IMR-90 (cell line): Measurements from ENCODE around the gene COL4A2. TPM values are rescaled to one million over a fixed set of nuclear protein-coding genes. Genes with fewer than 3 reads are reported as not detected.

Experiments used
- ATAC-seq: fragments of 200-7000 bp; cut with Tn5 transposase; 2 replicates; pipeline ENCODE4 v1.9.1; 2020; ENCODE audit warnings: low read depth, mild to moderate bottlenecking, moderate library complexity
- BruUV-seq: library from RNA; stranded (reverse); fragments of 400-500 nt; replicated peaks from 2 replicates; lab custom pipeline; 2021; lab: Mats Ljungman, UMichigan
- CTCF ChIA-PET: fragments of 300-600 bp; formaldehyde crosslinking; extraction: SDS; loops from one replicate; lab custom pipeline; 2021; ENCODE audit warnings: antibody characterized with exemption; lab: Yijun Ruan, JAX
- POLR2A ChIA-PET: fragments of 300-600 bp; sonication (Branson Sonifier 250); formaldehyde crosslinking; loops from one replicate; lab custom pipeline; 2022; ENCODE audit warnings: antibody characterized with exemption; ENCODE audit not compliant: unreplicated experiment; lab: Charles Lee
- DNase-seq: peaks from one replicate; pipeline ENCODE4 v3.0.0; 2013
- H2AFZ ChIP-seq: replicated peaks from 2 replicates; pipeline ENCODE3; 2013; ENCODE audit warnings: low read length, mild to moderate bottlenecking; ENCODE audit not compliant: poor library complexity
- H2AK5ac ChIP-seq: 2 replicates; pipeline ENCODE4 v1.6.1; 2013; ENCODE audit warnings: low read depth, low read length, inconsistent platforms
- H2AK9ac ChIP-seq: replicated peaks from 2 replicates; pipeline ENCODE3; 2013; ENCODE audit warnings: mild to moderate bottlenecking, low read depth, low read length, moderate library complexity; ENCODE audit not compliant: poor library complexity
- H2BK120ac ChIP-seq: 2 replicates; pipeline ENCODE4 v1.6.1; 2013; ENCODE audit warnings: low read depth, low read length, inconsistent platforms
- H2BK15ac ChIP-seq: 3 replicates; pipeline ENCODE4 v1.6.1; 2013; ENCODE audit warnings: low read depth, low read length, inconsistent platforms
- H2BK20ac ChIP-seq: 2 replicates; pipeline ENCODE4 v1.6.1; 2013; ENCODE audit warnings: low read depth, mild to moderate bottlenecking, inconsistent platforms, low read length, moderate library complexity
- H2BK5ac ChIP-seq: 2 replicates; pipeline ENCODE4 v1.6.1; 2013; ENCODE audit warnings: mild to moderate bottlenecking, low read depth, low read length, inconsistent platforms; ENCODE audit not compliant: poor library complexity, severe bottlenecking
- H3K14ac ChIP-seq: replicated peaks from 2 replicates; pipeline ENCODE4 v1.6.1; 2013; ENCODE audit warnings: low read depth, low read length, inconsistent platforms
- H3K18ac ChIP-seq: 2 replicates; pipeline ENCODE4 v1.6.1; 2013; ENCODE audit warnings: low read depth, low read length, control low read depth
- H3K23ac ChIP-seq: 2 replicates; pipeline ENCODE4 v1.6.1; 2013; ENCODE audit warnings: low read depth, low read length, inconsistent platforms
- H3K27ac ChIP-seq: 2 replicates; pipeline ENCODE4 v1.5.1; 2013; ENCODE audit warnings: mild to moderate bottlenecking, control low read depth, low read length; ENCODE audit not compliant: insufficient read depth
- H3K27me3 ChIP-seq: 2 replicates; pipeline ENCODE4 v1.6.1; 2013; ENCODE audit warnings: low read length; ENCODE audit not compliant: control insufficient read depth, insufficient read depth
- H3K36me3 ChIP-seq: 2 replicates; pipeline ENCODE4 v1.6.1; 2013; ENCODE audit warnings: low read length, mixed read lengths; ENCODE audit not compliant: control insufficient read depth, insufficient read depth
- H3K4ac ChIP-seq: 2 replicates; pipeline ENCODE4 v1.6.1; 2013; ENCODE audit warnings: low read depth, low read length, inconsistent platforms
- H3K4me1 ChIP-seq: 2 replicates; pipeline ENCODE4 v1.6.1; 2013; ENCODE audit warnings: low read length, mixed read lengths; ENCODE audit not compliant: control insufficient read depth, insufficient read depth
- H3K4me2 ChIP-seq: 2 replicates; pipeline ENCODE4 v1.6.1; 2013; ENCODE audit warnings: low read depth, mild to moderate bottlenecking, control low read depth, low read length, moderate library complexity
- H3K4me3 ChIP-seq: 2 replicates; pipeline ENCODE4 v1.5.1; 2013; ENCODE audit warnings: low read depth, mild to moderate bottlenecking, control low read depth, low read length, moderate library complexity; ENCODE audit not compliant: insufficient read depth
- H3K56ac ChIP-seq: 2 replicates; pipeline ENCODE4 v1.6.1; 2013; ENCODE audit warnings: low read length, inconsistent platforms; ENCODE audit not compliant: insufficient read depth; ENCODE audit errors: extremely low read depth
- H3K79me1 ChIP-seq, 2 experiments: 2 replicates each; pipeline ENCODE4 v1.6.1; 2013; ENCODE audit warnings: low read length in 2 of 2, inconsistent platforms in 1 of 2, low read depth in 1 of 2
- H3K9ac ChIP-seq: 2 replicates; pipeline ENCODE4 v1.6.1; 2013; ENCODE audit warnings: low read depth, low read length, control low read depth
- H3K9me1 ChIP-seq: 2 replicates; pipeline ENCODE4 v1.6.1; 2013; ENCODE audit warnings: low read length, inconsistent platforms; ENCODE audit not compliant: insufficient read depth
- H3K9me3 ChIP-seq: 2 replicates; pipeline ENCODE4 v1.6.1; 2013; ENCODE audit warnings: low read length; ENCODE audit not compliant: control insufficient read depth, insufficient read depth
- H4K20me1 ChIP-seq: 2 replicates; pipeline ENCODE4 v1.6.1; 2013; ENCODE audit warnings: low read length, inconsistent platforms; ENCODE audit not compliant: insufficient read depth
- H4K5ac ChIP-seq: 2 replicates; pipeline ENCODE4 v1.6.1; 2013; ENCODE audit warnings: mild to moderate bottlenecking, low read depth, low read length, control low read depth
- H4K8ac ChIP-seq, 2 experiments: 2 replicates each; pipeline ENCODE4 v1.6.1; 2013; ENCODE audit warnings: low read depth in 2 of 2, low read length in 2 of 2, control low read depth in 1 of 2, inconsistent platforms in 1 of 2
- H4K91ac ChIP-seq: 2 replicates; pipeline ENCODE4 v1.6.1; 2013; ENCODE audit warnings: low read depth, low read length, inconsistent platforms; ENCODE audit not compliant: insufficient read depth
- BHLHE40 ChIP-seq: fragments of 150-350 bp; IDR thresholded peaks from 2 replicates; pipeline ENCODE4 v1.6.1; 2016; ENCODE audit warnings: mild to moderate bottlenecking, low read depth, low read length
- CEBPB ChIP-seq: IDR thresholded peaks from 2 replicates; pipeline ENCODE4 v1.6.1; 2012; ENCODE audit warnings: low read depth, low read length, improper control_type of control experiment
- FOS ChIP-seq: fragments of 150-350 bp; IDR thresholded peaks from 2 replicates; pipeline ENCODE4 v1.6.1; 2016; ENCODE audit warnings: low read depth, low read length
- MAZ ChIP-seq: IDR thresholded peaks from 2 replicates; pipeline ENCODE4 v1.6.1; 2012; ENCODE audit warnings: low read depth, mild to moderate bottlenecking, low read length, improper control_type of control experiment, moderate library complexity, borderline replicate concordance
- MXI1 ChIP-seq: IDR thresholded peaks from 2 replicates; pipeline ENCODE4 v1.6.1; 2012; ENCODE audit warnings: low read depth, mild to moderate bottlenecking, low read length, moderate library complexity, borderline replicate concordance
- NFE2L2 ChIP-seq: fragments of 150-350 bp; IDR thresholded peaks from 2 replicates; pipeline ENCODE4 v1.6.1; 2016; ENCODE audit warnings: low read depth, mild to moderate bottlenecking, low read length
- POLR2A ChIP-seq: IDR thresholded peaks from 2 replicates; pipeline ENCODE4 v1.6.1; 2012; ENCODE audit warnings: mild to moderate bottlenecking, low read depth, low read length
- RAD21 ChIP-seq: IDR thresholded peaks from 2 replicates; pipeline ENCODE4 v1.6.1; 2012; ENCODE audit warnings: low read length, improper control_type of control experiment
- RCOR1 ChIP-seq: IDR thresholded peaks from 2 replicates; pipeline ENCODE4 v1.6.1; 2012; ENCODE audit warnings: mild to moderate bottlenecking, low read length, improper control_type of control experiment; ENCODE audit not compliant: insufficient replicate concordance
- RFX5 ChIP-seq: IDR thresholded peaks from 2 replicates; pipeline ENCODE4 v1.8.0; 2012; ENCODE audit warnings: low read depth, mild to moderate bottlenecking, low read length, moderate library complexity
- SMC3 ChIP-seq: fragments of 150-350 bp; IDR thresholded peaks from 2 replicates; pipeline ENCODE4 v1.6.1; 2016; ENCODE audit warnings: low read depth, mild to moderate bottlenecking, antibody characterized with exemption, low read length, moderate library complexity
- WGBS, 2 experiments: methylation state at CpG; one replicate each; pipeline versions ENCODE4 v1.1.5 to v1.1.7; 2013; ENCODE audit warnings: missing lambda C conversion rate in 2 of 2; ENCODE audit not compliant: insufficient read length in 1 of 2; ENCODE audit errors: extremely low coverage in 2 of 2; 5-methylcytosine and 5-hydroxymethylcytosine counted together
- dilution Hi-C: fragments of 300-500 bp; cut with HindIII; formaldehyde crosslinking; loops from one replicate; pipeline ENCODE4 v1.14.3; 2018; ENCODE audit warnings: low sequenced_read_pairs; ENCODE audit not compliant: unreplicated experiment
- in situ Hi-C: fragments of 300-500 bp; cut with MboI; formaldehyde crosslinking; loops from 3 replicates; pipeline ENCODE4 v1.14.3; 2019; ENCODE audit warnings: low sequenced_read_pairs, inconsistent platforms, mixed read lengths
- intact Hi-C: fragments of 100-400 bp; cut with micrococcal nuclease; formaldehyde crosslinking; loops from 2 replicates; pipeline ENCODE4 v1.10.0; 2022
- polyA plus RNA-seq, 3 experiments: library from polyadenylated mRNA; depleted of rRNA; stranded (reverse); fragments of >200 nt; gene quantifications; 2 replicates each; pipeline ENCODE4 v1.2.3, GENCODE V29; 2012; ENCODE audit warnings: low replicate concordance in 1 of 3
- total RNA-seq: library from RNA; depleted of rRNA; stranded (reverse); fragments of >200 nt; gene quantifications from 2 replicates; pipeline ENCODE4 v1.2.3, GENCODE V29; 2012
- TF ChIP-seq, protein P1 (sequence below): fragments of 150-350 bp; IDR thresholded peaks from 2 replicates; pipeline ENCODE4 v1.6.1; 2016; ENCODE audit warnings: low read depth, mild to moderate bottlenecking, low read length, moderate library complexity, borderline replicate concordance
- TF ChIP-seq, protein P2 (sequence below): conservative IDR thresholded peaks from 2 replicates; pipeline ENCODE4 v1.5.1; 2012; ENCODE audit warnings: mild to moderate bottlenecking, low read depth, low read length, improper control_type of control experiment

The COL4A2 gene
- total and polyA plus RNA-seq, 2 of the 4 experiments (the other 2 are of a cell fraction), result 90.7 to 457 TPM

DNA sequence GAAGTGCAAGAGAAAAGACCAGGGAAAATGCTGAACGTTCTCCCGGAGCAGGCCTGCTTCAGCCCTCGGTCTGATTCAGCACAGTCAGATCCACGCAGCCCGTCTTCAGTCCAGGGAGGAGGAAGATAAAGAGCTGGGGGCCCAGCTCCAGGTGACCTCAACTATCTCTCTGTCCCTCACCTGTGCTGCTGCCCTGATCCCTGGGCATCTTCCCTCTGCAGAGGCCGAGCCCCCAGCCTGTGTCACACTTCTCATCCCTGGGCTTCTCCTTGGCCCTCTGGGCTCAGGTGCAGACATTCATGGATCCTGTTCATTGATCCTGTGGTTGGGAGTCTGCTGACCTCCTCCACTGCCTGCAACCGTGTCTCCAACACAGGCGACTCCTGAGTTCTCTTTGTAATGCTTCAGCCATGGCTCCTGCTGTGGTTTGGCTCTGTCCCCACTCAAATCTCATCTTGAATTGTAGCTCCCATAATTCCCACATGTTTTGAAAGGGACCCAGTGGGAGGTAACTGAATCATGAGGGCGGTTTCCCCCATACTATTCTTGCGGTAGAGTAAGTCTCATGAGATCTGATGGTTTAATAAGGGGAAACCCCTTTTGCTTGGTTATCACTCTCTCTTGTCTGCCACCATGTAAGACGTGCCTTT, 27.9 kb downstream of the COL4A2 start (continued):
- no peak for TF ChIP-seq SMC3
- no peak; the same call in 1 of the 2 replicates for TF ChIP-seq POLR2A

DNA sequence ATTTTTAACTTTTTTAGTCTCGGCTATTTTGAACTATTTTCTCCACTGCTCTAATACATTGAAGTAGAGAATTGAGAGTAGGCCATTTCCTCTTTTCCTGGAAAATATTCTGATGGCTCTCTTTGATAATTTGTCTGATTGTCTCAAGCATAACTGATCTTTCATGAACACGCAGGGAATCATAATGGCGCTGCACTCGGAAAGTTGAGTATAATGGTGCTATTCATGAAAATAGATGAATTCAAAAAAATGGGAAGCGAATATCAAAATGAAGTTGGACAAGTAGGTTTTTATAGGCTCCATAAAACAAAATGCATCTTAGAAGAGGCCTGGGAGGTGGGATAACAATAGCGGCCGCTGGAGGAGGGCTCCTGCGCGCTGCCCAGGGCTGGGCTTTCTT, 29.0 kb downstream of the COL4A2 start:
- Histone ChIP-seq H4K91ac (peak overlapping the region; percentile 73; the same call in 1 of the 2 replicates), H4K20me1 (peaks cover 43% of the 10 kb centered on the region), H3K56ac (no peak overlapping the region), H3K27ac (no peak overlapping the region), H4K8ac (peak overlapping the region; percentile 28 to 96; a peak in 1 of 4 replicates), H3K9me1 (peaks cover 61% of the 10 kb centered on the region), H3K18ac (no peak overlapping the region), H3K23ac (no peak overlapping the region), H3K9me3 (no peaks in the 10 kb centered on the region), H3K4me3 (no peak overlapping the region), H2BK20ac (no peak overlapping the region), H3K14ac (no peak overlapping the region), H3K9ac (no peak overlapping the region), H3K79me1 (peaks cover 46 to 95% of the 10 kb centered on the region in 2 experiments), H3K4ac (peak overlapping the region; percentile 90; the same call in 1 of the 2 replicates), H2AFZ (no peak overlapping the region), H2AK9ac (no peak overlapping the region), H4K5ac (no peak overlapping the region; the same call in 1 of the 2 replicates), H3K27me3 (no peaks in the 10 kb centered on the region), H3K36me3 (peaks cover 27% of the 10 kb centered on the region), H3K4me2 (no peak overlapping the region), H2BK120ac (peak overlapping the region; percentile 82; the same call in 1 of the 2 replicates), H2BK15ac (no peak overlapping the region), H3K4me1 (peaks cover 65% of the 10 kb centered on the region), H2BK5ac (peak overlapping the region; percentile 96), H2AK5ac (0 out of 2 replicates have a peak overlapping the region, but pooled peaks have one; percentile 91)
- no CpG with 5 or more reads among the region's 9 CpGs for WGBS, 2 experiments
- no TSS peak for BruUV-seq
- DNase-seq (no peak), ATAC-seq (no peak)
- intact Hi-C loops, result no loop called here
- POLR2A ChIA-PET, result interaction anchor here (0.5 kb wide), 1 partner anchor 24 kb away, joined by 3 read pairs; no protein-coding TSS in a partner anchor
- TF ChIP-seq NFE2L2 (no peak), BHLHE40 (no peak), RCOR1 (no peak), SMC3 (no peak), MXI1 (no peak), POLR2A (no peak), MAZ (no peak), RFX5 (no peak), RAD21 (no peak), FOS (no peak), CEBPB (no peak)
- TF ChIP-seq, protein P1, sequence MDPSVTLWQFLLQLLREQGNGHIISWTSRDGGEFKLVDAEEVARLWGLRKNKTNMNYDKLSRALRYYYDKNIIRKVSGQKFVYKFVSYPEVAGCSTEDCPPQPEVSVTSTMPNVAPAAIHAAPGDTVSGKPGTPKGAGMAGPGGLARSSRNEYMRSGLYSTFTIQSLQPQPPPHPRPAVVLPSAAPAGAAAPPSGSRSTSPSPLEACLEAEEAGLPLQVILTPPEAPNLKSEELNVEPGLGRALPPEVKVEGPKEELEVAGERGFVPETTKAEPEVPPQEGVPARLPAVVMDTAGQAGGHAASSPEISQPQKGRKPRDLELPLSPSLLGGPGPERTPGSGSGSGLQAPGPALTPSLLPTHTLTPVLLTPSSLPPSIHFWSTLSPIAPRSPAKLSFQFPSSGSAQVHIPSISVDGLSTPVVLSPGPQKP, result no peak
- TF ChIP-seq, protein P2, sequence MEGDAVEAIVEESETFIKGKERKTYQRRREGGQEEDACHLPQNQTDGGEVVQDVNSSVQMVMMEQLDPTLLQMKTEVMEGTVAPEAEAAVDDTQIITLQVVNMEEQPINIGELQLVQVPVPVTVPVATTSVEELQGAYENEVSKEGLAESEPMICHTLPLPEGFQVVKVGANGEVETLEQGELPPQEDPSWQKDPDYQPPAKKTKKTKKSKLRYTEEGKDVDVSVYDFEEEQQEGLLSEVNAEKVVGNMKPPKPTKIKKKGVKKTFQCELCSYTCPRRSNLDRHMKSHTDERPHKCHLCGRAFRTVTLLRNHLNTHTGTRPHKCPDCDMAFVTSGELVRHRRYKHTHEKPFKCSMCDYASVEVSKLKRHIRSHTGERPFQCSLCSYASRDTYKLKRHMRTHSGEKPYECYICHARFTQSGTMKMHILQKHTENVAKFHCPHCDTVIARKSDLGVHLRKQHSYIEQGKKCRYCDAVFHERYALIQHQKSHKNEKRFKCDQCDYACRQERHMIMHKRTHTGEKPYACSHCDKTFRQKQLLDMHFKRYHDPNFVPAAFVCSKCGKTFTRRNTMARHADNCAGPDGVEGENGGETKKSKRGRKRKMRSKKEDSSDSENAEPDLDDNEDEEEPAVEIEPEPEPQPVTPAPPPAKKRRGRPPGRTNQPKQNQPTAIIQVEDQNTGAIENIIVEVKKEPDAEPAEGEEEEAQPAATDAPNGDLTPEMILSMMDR, result no peak
- in situ Hi-C loops, result no loop called here
- dilution Hi-C loops, result no loop called here
- CTCF ChIA-PET, result no interaction called here
